Vagina (tissue), 2 donors: ENCODE data around the gene LIN54. TPM values are rescaled to one million over a fixed set of nuclear protein-coding genes. Genes with fewer than 3 reads are reported as not detected.

Experiments
- DNase-seq, 2 donors: peaks; one replicate each; pipeline ENCODE4 v3.0.0-alpha.2; 2017; ENCODE audit errors: extremely low spot score in 2 of 2
- H3K27ac ChIP-seq: fragments of 200-600 bp; sonication (generic); one replicate; pipeline ENCODE4 v1.5.1; 2019
- H3K27me3 ChIP-seq: fragments of 200-600 bp; sonication (generic); one replicate; pipeline ENCODE4 v1.5.1; 2019
- H3K36me3 ChIP-seq, 2 donors: fragments of 200-600 bp; sonication (generic); one replicate each; pipeline ENCODE4 v1.5.1; 2017 to 2019
- H3K4me1 ChIP-seq: fragments of 200-600 bp; sonication (generic); one replicate; pipeline ENCODE4 v1.5.1; 2019
- H3K4me3 ChIP-seq, 2 donors: fragments of 200-600 bp; sonication (generic); 1 replicate in 1 of 2; 2 replicates in 1 of 2; pipeline ENCODE4 v1.5.1; 2016 to 2019
- H3K9me3 ChIP-seq: fragments of 200-600 bp; sonication (generic); one replicate; pipeline ENCODE4 v1.5.1; 2019
- CTCF ChIP-seq, 3 experiments: fragments of 450-650 bp in 2 of 3; fragments of 200-600 bp in 1 of 3; sonication (generic) in 1 of 3; IDR thresholded peaks; one replicate each; pipeline ENCODE4 v1.5.1; 2017 to 2019; ENCODE audit warnings: antibody characterized with exemption in 3 of 3, mild to moderate bottlenecking in 2 of 3, moderate library complexity in 2 of 3
- POLR2A ChIP-seq, 2 donors: fragments of 450-650 bp; IDR thresholded peaks; one replicate each; pipeline ENCODE4 v1.6.1; 2017; ENCODE audit warnings: antibody characterized with exemption in 2 of 2, mild to moderate bottlenecking in 2 of 2, moderate library complexity in 2 of 2
- POLR2AphosphoS5 ChIP-seq, 2 donors: sonication (generic); formaldehyde crosslinking; IDR thresholded peaks; one replicate each; pipeline ENCODE4 v1.9.0; 2017; ENCODE audit warnings: antibody characterized with exemption in 2 of 2, mild to moderate bottlenecking in 2 of 2, low read depth in 1 of 2; ENCODE audit not compliant: insufficient read depth in 1 of 2
- intact Hi-C: fragments of 100-400 bp; cut with DNase I; formaldehyde crosslinking; loops from one replicate; pipeline ENCODE4 v1.15.1; 2023
- total RNA-seq: library from RNA; depleted of rRNA; stranded (reverse); fragments of >200 nt; gene quantifications from one replicate; pipeline ENCODE4 v1.2.3, GENCODE V29; 2016

The LIN54 gene
- total RNA-seq, 1 donor from 2014 or later: 25.0 TPM

GRCh38 chr4:82892467-82892802 is 118.2 kb downstream of the LIN54 start:
- intact Hi-C loops: no loop called here
- Histone ChIP-seq H3K36me3 (peaks cover 0 to 20% of the 10 kb centered on the region in 2 donors), H3K27ac (no peak overlapping the region), H3K27me3 (no peaks in the 10 kb centered on the region), H3K9me3 (no peaks in the 10 kb centered on the region), H3K4me3 (no peak overlapping the region), H3K4me1 (peaks cover 44% of the 10 kb centered on the region)
- TF ChIP-seq POLR2AphosphoS5 (IDR thresholded peaks at IDR 0.05; ENCODE audit: insufficient read depth in 1 of 2, low read depth in 1 of 2) (no peak), POLR2A (IDR thresholded peaks at IDR 0.05) (no peak), CTCF (IDR thresholded peaks at IDR 0.05) (no peak)
- DNase-seq: no peak

GRCh38 chr4:82891707-82892466 is 118.7 kb downstream of the LIN54 start:
- peaks cover 0 to 20% of the 10 kb centered on the region in 2 donors for H3K36me3 ChIP-seq
- H3K4me1 ChIP-seq: peaks cover 44% of the 10 kb centered on the region
- intact Hi-C loops: no loop called here
- DNase-seq: no peak
- peak overlapping the region; percentile 97 for H3K27ac ChIP-seq
- H3K27me3 ChIP-seq: no peaks in the 10 kb centered on the region
- no peak for TF ChIP-seq POLR2A (IDR thresholded peaks at IDR 0.05)
- no peak for TF ChIP-seq CTCF (IDR thresholded peaks at IDR 0.05)
- no peak for TF ChIP-seq POLR2AphosphoS5 (IDR thresholded peaks at IDR 0.05; ENCODE audit: insufficient read depth in 1 of 2, low read depth in 1 of 2)
- peak overlapping the region; percentile 87 for H3K4me3 ChIP-seq
- H3K9me3 ChIP-seq: no peaks in the 10 kb centered on the region

GRCh38 chr4:82890901-82891706 is 119.5 kb downstream of the LIN54 start, which contains the start of gene SEC31A:
Gene SEC31A (minus strand): TSS chr4:82891153. CDS start chr4:82881936, 9,217 bp downstream.
- H3K4me3 ChIP-seq: peak within 1 kb of the TSS; percentile 87
- peaks cover 47% of the 10 kb centered on the region for H3K4me1 ChIP-seq
- peak within 1 kb of the TSS; percentile 97 for H3K27ac ChIP-seq
- H3K9me3 ChIP-seq: no peaks in the 10 kb centered on the region
- TF ChIP-seq POLR2A (IDR thresholded peaks at IDR 0.05) (peak in 1 of 2 donors; percentile 82), CTCF (IDR thresholded peaks at IDR 0.05) (no peak), POLR2AphosphoS5 (IDR thresholded peaks at IDR 0.05; ENCODE audit: insufficient read depth in 1 of 2, low read depth in 1 of 2) (peak; percentile 96 to 98)
- H3K36me3 ChIP-seq: peaks cover 0 to 20% of the 10 kb centered on the region in 2 donors
- H3K27me3 ChIP-seq: no peaks in the 10 kb centered on the region
- peak in 1 of 2 donors; percentile 93 for DNase-seq
- intact Hi-C loops: no loop called here

- Histone ChIP-seq H3K36me3 (peaks cover 0 to 20% of the 10 kb centered on the region in 2 donors), H3K27me3 (no peaks in the 10 kb centered on the region), H3K27ac (peak overlapping the region; percentile 97), H3K9me3 (no peaks in the 10 kb centered on the region), H3K4me1 (peaks cover 53% of the 10 kb centered on the region), H3K4me3 (peak overlapping the region; percentile 87)
- intact Hi-C loops: no loop called here
- DNase-seq: no peak
- TF ChIP-seq CTCF (IDR thresholded peaks at IDR 0.05): no peak
- no peak for TF ChIP-seq POLR2AphosphoS5 (IDR thresholded peaks at IDR 0.05; ENCODE audit: insufficient read depth in 1 of 2, low read depth in 1 of 2)
- no peak for TF ChIP-seq POLR2A (IDR thresholded peaks at IDR 0.05)
Observed at GRCh38 chr4:82890528-82890900, 120.1 kb downstream of the LIN54 start.
